ENCODE results near the gene DENND2C. TPM values are rescaled to one million over a fixed set of nuclear protein-coding genes. Genes with fewer than 3 reads are reported as not detected.

DENND2C gene
- total and polyA plus RNA-seq, 2 of the 13 experiments (the other 11 are each of a cell fraction or from before 2014, with no cell fraction given), result 0.08 to 0.33 TPM

DNA sequence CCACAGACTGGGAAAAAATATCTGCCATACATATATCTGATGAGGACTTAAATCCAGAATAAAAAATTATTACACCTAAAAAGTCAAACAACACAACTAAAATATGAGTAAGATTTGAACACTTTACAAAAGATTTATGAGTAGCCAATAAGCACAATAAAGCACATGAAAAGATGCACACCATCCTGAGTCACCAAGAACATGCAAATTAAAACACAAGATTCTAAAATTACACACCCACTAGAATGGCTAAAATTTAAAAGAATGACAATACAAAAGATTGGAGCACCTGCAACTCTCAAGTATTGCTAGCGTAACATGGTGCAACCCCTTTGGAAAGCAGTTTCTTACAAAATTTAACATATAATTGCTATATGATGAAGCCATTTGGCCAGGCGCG lies 30.9 kb downstream of the DENND2C start:
- no peak for FAIRE-seq
- no peak overlapping the region for H3K4me2 ChIP-seq (ENCODE audit: low read depth, low read length)
- H3K4me1 ChIP-seq (ENCODE audit: insufficient read depth, low read length), result no peaks in the 10 kb centered on the region
- no peak for ATAC-seq
- intact Hi-C loops (cut with micrococcal nuclease; ENCODE audit: unreplicated experiment), result no loop called here
- no peak for DNase-seq (ENCODE audit: low spot score)
- H3K4me3 ChIP-seq (replicated peaks in 1 of 3; ENCODE audit: insufficient read depth in 1 of 3, low read depth in 2 of 3, low read length in 3 of 3), result no peak overlapping the region
- H3K9me3 ChIP-seq (ENCODE audit: low read length), result no peaks in the 10 kb centered on the region
- no peak for TF ChIP-seq HES4 (CRISPR knock-in tag; IDR thresholded peaks at IDR 0.05; ENCODE audit: borderline replicate concordance)
- no peaks in the 10 kb centered on the region for H3K27me3 ChIP-seq (ENCODE audit: control insufficient read depth in 1 of 2, insufficient read depth in 2 of 2, low read length in 2 of 2)
- no peak overlapping the region for H3K9ac ChIP-seq (ENCODE audit: insufficient read depth, low read depth, low read length)
- H3K79me2 ChIP-seq (ENCODE audit: insufficient read depth, low read length), result no peaks in the 10 kb centered on the region
- in situ Hi-C loops (cut with HindIII; ENCODE audit: extremely low pct_ligation_motif_present, low pct_unique_long_range_greater_than_20kb), result no loop called here
- ChIA-PET POLR2A (no interaction called here), CTCF (ENCODE audit: low intra/inter-chr PET ratio, low total read pairs) (interaction anchor here (0.6 kb wide), 1 partner anchor 16 kb away, joined by 3 read pairs; no protein-coding TSS in a partner anchor)
- H4K20me1 ChIP-seq (ENCODE audit: insufficient read depth, low read length), result no peaks in the 10 kb centered on the region
- H3K36me3 ChIP-seq (replicated peaks in 1 of 2; ENCODE audit: control insufficient read depth in 1 of 2, insufficient read depth in 2 of 2, low read length in 2 of 2), result no peaks in the 10 kb centered on the region
- WGBS (ENCODE audit: low lambda C conversion rate), result 81% methylated on average over 3 of the region's 3 CpGs
- no peak overlapping the region for H3K27ac ChIP-seq (ENCODE audit: extremely low read length, insufficient read depth, low read length)
- no peak overlapping the region for H2AFZ ChIP-seq (ENCODE audit: low read length)
- BruUV-seq (replicated peaks), result no TSS peak

DNA sequence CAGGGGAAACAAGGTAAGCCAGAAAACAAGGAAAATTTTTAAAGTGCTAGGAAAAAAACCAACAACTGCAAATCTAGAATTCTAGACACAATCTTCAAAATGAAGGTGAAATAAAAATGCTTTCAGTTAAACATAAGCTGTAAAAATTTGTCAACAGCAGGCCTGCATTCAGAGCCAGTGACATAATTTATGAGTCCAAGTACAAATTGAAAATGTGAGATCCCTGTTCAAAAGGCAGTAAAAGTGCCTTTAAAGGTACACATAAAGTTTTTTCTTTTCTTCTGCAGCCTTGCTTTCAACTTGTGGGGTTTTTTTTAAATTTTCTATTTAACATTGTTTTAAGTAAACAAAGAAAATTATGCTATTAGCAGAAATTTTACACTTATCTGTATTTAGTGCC lies 37.4 kb downstream of the DENND2C start:
- FAIRE-seq (no peak), ATAC-seq (no peak), DNase-seq (ENCODE audit: low spot score) (no peak)
- intact Hi-C loops (cut with micrococcal nuclease; ENCODE audit: unreplicated experiment), result no loop called here
- Histone ChIP-seq H3K27ac (ENCODE audit: extremely low read length, insufficient read depth, low read length) (no peak overlapping the region), H3K9ac (ENCODE audit: insufficient read depth, low read depth, low read length) (no peak overlapping the region), H2AFZ (ENCODE audit: low read length) (no peak overlapping the region), H3K79me2 (ENCODE audit: insufficient read depth, low read length) (no peaks in the 10 kb centered on the region), H3K36me3 (replicated peaks in 1 of 2; ENCODE audit: control insufficient read depth in 1 of 2, insufficient read depth in 2 of 2, low read length in 2 of 2) (no peaks in the 10 kb centered on the region), H3K4me3 (replicated peaks in 1 of 3; ENCODE audit: insufficient read depth in 1 of 3, low read depth in 2 of 3, low read length in 3 of 3) (no peak overlapping the region), H3K4me2 (ENCODE audit: low read depth, low read length) (no peak overlapping the region), H3K9me3 (ENCODE audit: low read length) (no peaks in the 10 kb centered on the region), H3K27me3 (ENCODE audit: control insufficient read depth in 1 of 2, insufficient read depth in 2 of 2, low read length in 2 of 2) (no peaks in the 10 kb centered on the region), H4K20me1 (ENCODE audit: insufficient read depth, low read length) (no peaks in the 10 kb centered on the region), H3K4me1 (ENCODE audit: insufficient read depth, low read length) (no peaks in the 10 kb centered on the region)
- CTCF ChIA-PET (ENCODE audit: low intra/inter-chr PET ratio, low total read pairs), result no interaction called here
- POLR2A ChIA-PET, result no interaction called here
- in situ Hi-C loops (cut with HindIII; ENCODE audit: extremely low pct_ligation_motif_present, low pct_unique_long_range_greater_than_20kb), result no loop called here
- BruUV-seq (replicated peaks), result no TSS peak
- no peak for TF ChIP-seq PHF5A (CRISPR knock-in tag; IDR thresholded peaks at IDR 0.05; ENCODE audit: low read depth, unreplicated experiment)
- TF ChIP-seq NKX3-1 (CRISPR knock-in tag; IDR thresholded peaks at IDR 0.05), result no peak
- TF ChIP-seq RBM22 (optimal IDR thresholded peaks at IDR 0.05; ENCODE audit: low read length), result no peak
- TF ChIP-seq FOXK1 (CRISPR knock-in tag; IDR thresholded peaks at IDR 0.05; ENCODE audit: borderline replicate concordance, low read depth), result no peak
- TF ChIP-seq, protein P1, sequence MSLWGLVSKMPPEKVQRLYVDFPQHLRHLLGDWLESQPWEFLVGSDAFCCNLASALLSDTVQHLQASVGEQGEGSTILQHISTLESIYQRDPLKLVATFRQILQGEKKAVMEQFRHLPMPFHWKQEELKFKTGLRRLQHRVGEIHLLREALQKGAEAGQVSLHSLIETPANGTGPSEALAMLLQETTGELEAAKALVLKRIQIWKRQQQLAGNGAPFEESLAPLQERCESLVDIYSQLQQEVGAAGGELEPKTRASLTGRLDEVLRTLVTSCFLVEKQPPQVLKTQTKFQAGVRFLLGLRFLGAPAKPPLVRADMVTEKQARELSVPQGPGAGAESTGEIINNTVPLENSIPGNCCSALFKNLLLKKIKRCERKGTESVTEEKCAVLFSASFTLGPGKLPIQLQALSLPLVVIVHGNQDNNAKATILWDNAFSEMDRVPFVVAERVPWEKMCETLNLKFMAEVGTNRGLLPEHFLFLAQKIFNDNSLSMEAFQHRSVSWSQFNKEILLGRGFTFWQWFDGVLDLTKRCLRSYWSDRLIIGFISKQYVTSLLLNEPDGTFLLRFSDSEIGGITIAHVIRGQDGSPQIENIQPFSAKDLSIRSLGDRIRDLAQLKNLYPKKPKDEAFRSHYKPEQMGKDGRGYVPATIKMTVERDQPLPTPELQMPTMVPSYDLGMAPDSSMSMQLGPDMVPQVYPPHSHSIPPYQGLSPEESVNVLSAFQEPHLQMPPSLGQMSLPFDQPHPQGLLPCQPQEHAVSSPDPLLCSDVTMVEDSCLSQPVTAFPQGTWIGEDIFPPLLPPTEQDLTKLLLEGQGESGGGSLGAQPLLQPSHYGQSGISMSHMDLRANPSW (CRISPR knock-in tag; IDR thresholded peaks at IDR 0.05; ENCODE audit: borderline replicate concordance), result no peak
- no peak for TF ChIP-seq EED (CRISPR knock-in tag; IDR thresholded peaks at IDR 0.05)
- TF ChIP-seq, protein P2, sequence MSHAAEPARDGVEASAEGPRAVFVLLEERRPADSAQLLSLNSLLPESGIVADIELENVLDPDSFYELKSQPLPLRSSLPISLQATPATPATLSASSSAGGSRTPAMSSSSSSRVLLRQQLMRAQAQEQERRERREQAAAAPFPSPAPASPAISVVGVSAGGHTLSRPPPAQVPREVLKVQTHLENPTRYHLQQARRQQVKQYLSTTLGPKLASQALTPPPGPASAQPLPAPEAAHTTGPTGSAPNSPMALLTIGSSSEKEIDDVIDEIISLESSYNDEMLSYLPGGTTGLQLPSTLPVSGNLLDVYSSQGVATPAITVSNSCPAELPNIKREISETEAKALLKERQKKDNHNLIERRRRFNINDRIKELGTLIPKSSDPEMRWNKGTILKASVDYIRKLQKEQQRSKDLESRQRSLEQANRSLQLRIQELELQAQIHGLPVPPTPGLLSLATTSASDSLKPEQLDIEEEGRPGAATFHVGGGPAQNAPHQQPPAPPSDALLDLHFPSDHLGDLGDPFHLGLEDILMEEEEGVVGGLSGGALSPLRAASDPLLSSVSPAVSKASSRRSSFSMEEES (CRISPR knock-in tag; IDR thresholded peaks at IDR 0.05), result no peak
- no peak for TF ChIP-seq ATF7-NPFF (CRISPR knock-in tag; IDR thresholded peaks at IDR 0.05; ENCODE audit: low read depth)
- TF ChIP-seq, protein P3, sequence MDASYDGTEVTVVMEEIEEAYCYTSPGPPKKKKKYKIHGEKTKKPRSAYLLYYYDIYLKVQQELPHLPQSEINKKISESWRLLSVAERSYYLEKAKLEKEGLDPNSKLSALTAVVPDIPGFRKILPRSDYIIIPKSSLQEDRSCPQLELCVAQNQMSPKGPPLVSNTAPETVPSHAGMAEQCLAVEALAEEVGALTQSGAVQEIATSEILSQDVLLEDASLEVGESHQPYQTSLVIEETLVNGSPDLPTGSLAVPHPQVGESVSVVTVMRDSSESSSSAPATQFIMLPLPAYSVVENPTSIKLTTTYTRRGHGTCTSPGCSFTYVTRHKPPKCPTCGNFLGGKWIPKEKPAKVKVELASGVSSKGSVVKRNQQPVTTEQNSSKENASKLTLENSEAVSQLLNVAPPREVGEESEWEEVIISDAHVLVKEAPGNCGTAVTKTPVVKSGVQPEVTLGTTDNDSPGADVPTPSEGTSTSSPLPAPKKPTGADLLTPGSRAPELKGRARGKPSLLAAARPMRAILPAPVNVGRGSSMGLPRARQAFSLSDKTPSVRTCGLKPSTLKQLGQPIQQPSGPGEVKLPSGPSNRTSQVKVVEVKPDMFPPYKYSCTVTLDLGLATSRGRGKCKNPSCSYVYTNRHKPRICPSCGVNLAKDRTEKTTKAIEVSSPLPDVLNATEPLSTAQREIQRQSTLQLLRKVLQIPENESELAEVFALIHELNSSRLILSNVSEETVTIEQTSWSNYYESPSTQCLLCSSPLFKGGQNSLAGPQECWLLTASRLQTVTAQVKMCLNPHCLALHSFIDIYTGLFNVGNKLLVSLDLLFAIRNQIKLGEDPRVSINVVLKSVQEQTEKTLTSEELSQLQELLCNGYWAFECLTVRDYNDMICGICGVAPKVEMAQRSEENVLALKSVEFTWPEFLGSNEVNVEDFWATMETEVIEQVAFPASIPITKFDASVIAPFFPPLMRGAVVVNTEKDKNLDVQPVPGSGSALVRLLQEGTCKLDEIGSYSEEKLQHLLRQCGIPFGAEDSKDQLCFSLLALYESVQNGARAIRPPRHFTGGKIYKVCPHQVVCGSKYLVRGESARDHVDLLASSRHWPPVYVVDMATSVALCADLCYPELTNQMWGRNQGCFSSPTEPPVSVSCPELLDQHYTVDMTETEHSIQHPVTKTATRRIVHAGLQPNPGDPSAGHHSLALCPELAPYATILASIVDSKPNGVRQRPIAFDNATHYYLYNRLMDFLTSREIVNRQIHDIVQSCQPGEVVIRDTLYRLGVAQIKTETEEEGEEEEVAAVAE (CRISPR knock-in tag; IDR thresholded peaks at IDR 0.05; ENCODE audit: borderline replicate concordance), result no peak
- TF ChIP-seq CENPT (CRISPR knock-in tag; IDR thresholded peaks at IDR 0.05; ENCODE audit: low read depth), result no peak
